Measurements from ENCODE around the gene TMEM59L. TPM values are rescaled to one million over a fixed set of nuclear protein-coding genes. Genes with fewer than 3 reads are reported as not detected.

Gene TMEM59L
- total and polyA plus RNA-seq, 9 of the 15 experiments (the other 6 are each of a cell fraction or from before 2014, with no cell fraction given) = 0.37 TPM; not detected in 8

- TF ChIP-seq ZNF12 (CRISPR knock-in tag; IDR thresholded peaks at IDR 0.05) (no peak), PHB2 (IDR thresholded peaks at IDR 0.05; ENCODE audit: low read depth) (no peak), CCNT2 (IDR thresholded peaks at IDR 0.05; ENCODE audit: borderline replicate concordance, extremely low read depth, insufficient read length, low read depth, low read length) (peak; percentile 68), FOXA1 (IDR thresholded peaks at IDR 0.05; ENCODE audit: borderline replicate concordance) (no peak), IRF9 (tag; IDR thresholded peaks at IDR 0.05) (no peak), ZNF431 (CRISPR knock-in tag; IDR thresholded peaks at IDR 0.05) (no peak), ZNF696 (CRISPR knock-in tag; conservative IDR thresholded peaks at IDR 0.05) (no peak), STAT5B (CRISPR knock-in tag; IDR thresholded peaks at IDR 0.05) (no peak), ZC3H4 (CRISPR knock-in tag; IDR thresholded peaks at IDR 0.05; ENCODE audit: borderline replicate concordance) (no peak), MXI1 (IDR thresholded peaks at IDR 0.05; ENCODE audit: low read depth, low read length) (no peak), CBX8 (IDR thresholded peaks at IDR 0.05; ENCODE audit: borderline replicate concordance, extremely low read depth, low read depth, low read length, poor library complexity, severe bottlenecking) (no peak), ZNF445 (CRISPR knock-in tag; IDR thresholded peaks at IDR 0.05; ENCODE audit: low read depth) (no peak), HNRNPLL (IDR thresholded peaks at IDR 0.05; ENCODE audit: low read depth, low read length, poor library complexity, severe bottlenecking) (no peak), ZNF133 (CRISPR knock-in tag; IDR thresholded peaks at IDR 0.05) (no peak), SIX5 (IDR thresholded peaks at IDR 0.05; ENCODE audit: borderline replicate concordance in 1 of 2, insufficient read depth in 1 of 2, low read depth in 1 of 2, low read length in 2 of 2) (no peak), ID3 (CRISPR knock-in tag; IDR thresholded peaks at IDR 0.05) (no peak), ID3 (tag; IDR thresholded peaks at IDR 0.05) (no peak), TOE1 (IDR thresholded peaks at IDR 0.05; ENCODE audit: borderline replicate concordance) (peak; percentile 70; the same call in 1 of the 2 replicates), TOE1 (CRISPR knock-in tag; IDR thresholded peaks at IDR 0.05; ENCODE audit: borderline replicate concordance, low read depth) (no peak), KAT2B (IDR thresholded peaks at IDR 0.05; ENCODE audit: low read depth, low read length) (no peak)
- TF ChIP-seq, protein P1, sequence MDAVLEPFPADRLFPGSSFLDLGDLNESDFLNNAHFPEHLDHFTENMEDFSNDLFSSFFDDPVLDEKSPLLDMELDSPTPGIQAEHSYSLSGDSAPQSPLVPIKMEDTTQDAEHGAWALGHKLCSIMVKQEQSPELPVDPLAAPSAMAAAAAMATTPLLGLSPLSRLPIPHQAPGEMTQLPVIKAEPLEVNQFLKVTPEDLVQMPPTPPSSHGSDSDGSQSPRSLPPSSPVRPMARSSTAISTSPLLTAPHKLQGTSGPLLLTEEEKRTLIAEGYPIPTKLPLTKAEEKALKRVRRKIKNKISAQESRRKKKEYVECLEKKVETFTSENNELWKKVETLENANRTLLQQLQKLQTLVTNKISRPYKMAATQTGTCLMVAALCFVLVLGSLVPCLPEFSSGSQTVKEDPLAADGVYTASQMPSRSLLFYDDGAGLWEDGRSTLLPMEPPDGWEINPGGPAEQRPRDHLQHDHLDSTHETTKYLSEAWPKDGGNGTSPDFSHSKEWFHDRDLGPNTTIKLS (IDR thresholded peaks at IDR 0.05; ENCODE audit: borderline replicate concordance, low read depth) = no peak
- TF ChIP-seq, protein P2, sequence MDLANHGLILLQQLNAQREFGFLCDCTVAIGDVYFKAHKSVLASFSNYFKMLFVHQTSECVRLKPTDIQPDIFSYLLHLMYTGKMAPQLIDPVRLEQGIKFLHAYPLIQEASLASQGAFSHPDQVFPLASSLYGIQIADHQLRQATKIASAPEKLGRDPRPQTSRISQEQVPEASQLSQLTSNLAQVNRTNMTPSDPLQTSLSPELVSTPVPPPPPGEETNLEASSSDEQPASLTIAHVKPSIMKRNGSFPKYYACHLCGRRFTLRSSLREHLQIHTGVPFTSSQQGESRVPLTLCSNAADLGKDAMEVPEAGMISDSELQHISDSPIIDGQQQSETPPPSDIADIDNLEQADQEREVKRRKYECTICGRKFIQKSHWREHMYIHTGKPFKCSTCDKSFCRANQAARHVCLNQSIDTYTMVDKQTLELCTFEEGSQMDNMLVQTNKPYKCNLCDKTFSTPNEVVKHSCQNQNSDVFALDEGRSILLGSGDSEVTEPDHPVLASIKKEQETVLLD (IDR thresholded peaks at IDR 0.05) = no peak
Measured at GRCh38 chr19:18596752-18597157, 15.9 kb upstream of the TMEM59L start (continued).
